ENCODE measurements around the gene CCDC186.
"Not testable (repeated sequence)": the region's sequence is repeated elsewhere in the genome, so short reads cannot be mapped to it uniquely, and the experiment has no call there.

The CCDC186 gene

GRCh38 chr10:114172776-114173602 lies 1.0 kb downstream of the CCDC186 start:
- peak; percentile 7 for DNase-seq

DNA sequence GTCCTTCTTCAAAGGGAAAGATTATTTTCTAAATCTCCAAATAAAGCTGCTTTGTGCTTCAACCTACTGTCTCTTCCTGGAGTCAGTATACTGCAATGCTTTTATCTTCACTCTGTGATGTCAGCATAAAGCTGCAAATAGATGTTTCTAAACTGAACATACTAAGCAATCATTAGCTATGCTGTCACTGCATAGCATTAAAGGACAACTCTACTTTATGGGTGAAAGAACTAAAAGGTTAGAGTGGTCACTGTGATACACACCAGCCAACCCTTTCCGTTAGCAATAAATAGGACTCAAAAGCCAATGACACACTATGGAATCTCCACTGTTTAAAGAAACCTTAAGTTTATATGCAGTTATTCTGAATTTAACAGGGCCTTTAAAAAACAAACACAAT lies 1.8 kb downstream of the CCDC186 start:
- DNase-seq, result peak; percentile 11

- no peak for DNase-seq
Observed at GRCh38 chr10:114168450-114169009, 5.5 kb downstream of the CCDC186 start.

GRCh38 chr10:114167985-114168384 lies 6.0 kb downstream of the CCDC186 start:
- DNase-seq, result no peak

GRCh38 chr10:114166494-114166893 lies 7.5 kb downstream of the CCDC186 start:
- DNase-seq, result no peak

DNA sequence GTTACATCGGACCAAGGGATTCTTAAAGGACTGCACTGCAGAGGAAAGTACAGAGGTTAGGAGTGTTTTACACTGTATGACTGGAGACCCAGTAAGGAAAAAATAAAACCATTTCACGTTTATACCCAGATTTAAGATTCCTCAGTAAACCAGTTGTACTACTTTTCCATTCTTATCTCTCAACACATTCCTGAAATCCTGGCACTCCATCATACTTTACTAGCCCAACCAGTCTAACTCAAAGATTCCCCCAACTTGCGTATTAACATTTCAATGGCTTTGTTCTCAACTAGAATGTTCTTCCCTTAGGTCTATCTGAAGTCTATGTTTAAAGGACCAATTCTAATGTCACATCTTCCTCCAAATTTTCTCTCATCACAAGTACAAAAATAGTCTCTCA lies 8.0 kb downstream of the CCDC186 start:
- DNase-seq, result no peak

- DNase-seq, result no peak
Observed at GRCh38 chr10:114163062-114163461, 10.9 kb downstream of the CCDC186 start.

- no peak for DNase-seq
Observed at GRCh38 chr10:114157912-114158311, 16.1 kb downstream of the CCDC186 start.

- DNase-seq, result no peak
Observed at GRCh38 chr10:114151892-114152291, 22.1 kb downstream of the CCDC186 start.

GRCh38 chr10:114151486-114151885 lies 22.5 kb downstream of the CCDC186 start:
- no peak for DNase-seq

GRCh38 chr10:114149476-114149875 lies 24.5 kb downstream of the CCDC186 start:
- DNase-seq, result not testable (repeated sequence)

DNA sequence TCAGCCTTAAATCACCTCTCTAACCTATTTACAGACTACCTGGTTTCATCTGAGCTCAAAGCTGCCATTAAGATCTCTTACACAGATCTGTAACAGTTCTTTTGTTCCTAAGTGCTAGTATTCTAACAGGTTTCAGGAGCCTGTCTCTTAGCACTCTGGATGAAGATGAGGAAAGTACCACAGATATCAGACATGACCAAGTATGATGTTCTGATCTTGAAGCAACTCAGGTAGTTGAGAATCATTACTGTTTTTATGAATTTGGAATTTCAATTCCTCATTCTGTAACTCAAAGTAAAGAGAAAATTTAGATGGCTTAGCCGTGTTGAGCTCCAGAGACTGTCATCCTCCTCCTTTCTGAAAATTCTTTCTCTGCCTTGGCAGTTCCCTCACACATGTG lies 30.8 kb downstream of the CCDC186 start:
- DNase-seq, result no peak

- no peak for DNase-seq
Observed at GRCh38 chr10:114142018-114142417, 32.0 kb downstream of the CCDC186 start.

DNA sequence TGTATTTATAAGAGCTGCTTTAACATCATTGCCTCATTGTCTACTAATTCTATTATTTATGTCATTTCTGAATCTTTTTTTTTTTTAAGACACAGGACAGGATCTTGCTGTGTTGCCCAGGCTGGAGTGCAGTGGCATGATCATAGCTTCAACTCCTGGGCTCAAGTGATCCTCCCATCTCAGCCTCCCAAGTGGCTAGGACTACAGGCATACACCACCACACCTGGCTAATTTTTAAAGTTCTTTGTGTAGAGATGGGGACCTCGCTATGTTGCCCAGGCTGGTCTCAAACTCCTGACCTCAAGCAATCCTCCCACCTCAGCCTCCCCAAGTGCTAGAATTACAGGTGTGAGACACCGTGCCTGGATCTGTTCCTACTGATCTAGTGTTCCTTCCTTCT lies 33.2 kb downstream of the CCDC186 start:
- DNase-seq, result not testable (repeated sequence)

DNA sequence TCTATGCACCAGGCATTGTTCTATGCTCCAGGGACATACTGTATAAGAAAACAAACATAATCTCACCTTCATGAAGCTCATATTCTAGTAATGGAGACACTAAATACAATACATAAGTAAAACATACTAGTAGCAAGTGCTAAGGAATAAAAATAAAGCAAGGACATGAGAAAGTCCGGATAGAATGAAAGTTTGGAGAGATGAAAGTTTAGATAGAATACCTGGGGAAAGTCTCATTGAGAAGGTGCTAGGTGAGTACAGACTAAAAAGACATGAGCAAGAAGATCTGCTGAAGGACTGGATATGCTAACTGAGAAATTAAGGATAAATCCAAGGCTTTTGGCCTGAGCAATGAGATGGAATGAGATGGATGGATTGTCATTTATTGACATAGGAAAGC lies 34.0 kb downstream of the CCDC186 start:
- DNase-seq, result no peak

GRCh38 chr10:114138581-114138980 lies 35.4 kb downstream of the CCDC186 start:
- DNase-seq, result no peak

- DNase-seq, result no peak
Observed at GRCh38 chr10:114135476-114135875, 38.5 kb downstream of the CCDC186 start.

DNA sequence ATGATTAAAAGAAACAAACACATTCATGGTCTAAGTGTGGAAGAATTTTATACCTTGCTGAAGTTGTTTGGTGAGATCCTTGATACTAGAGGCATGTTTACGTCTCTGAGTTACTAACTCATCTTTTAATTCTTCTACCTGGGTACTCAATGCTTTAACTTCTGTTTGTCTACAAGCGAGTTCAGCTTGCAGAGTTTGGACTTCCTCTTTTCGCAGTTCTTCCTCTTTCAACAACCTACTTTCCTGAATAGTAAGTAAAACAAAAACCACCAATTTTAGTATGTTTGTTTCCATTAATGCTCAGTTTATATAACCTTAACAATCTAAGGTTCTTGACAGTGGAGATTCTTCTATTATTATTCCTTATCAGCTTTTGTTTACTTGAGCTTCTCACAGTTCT lies 42.9 kb downstream of the CCDC186 start:
- DNase-seq, result peak; percentile 64

- no peak for DNase-seq
Observed at GRCh38 chr10:114121031-114121430, 53.0 kb downstream of the CCDC186 start.

DNA sequence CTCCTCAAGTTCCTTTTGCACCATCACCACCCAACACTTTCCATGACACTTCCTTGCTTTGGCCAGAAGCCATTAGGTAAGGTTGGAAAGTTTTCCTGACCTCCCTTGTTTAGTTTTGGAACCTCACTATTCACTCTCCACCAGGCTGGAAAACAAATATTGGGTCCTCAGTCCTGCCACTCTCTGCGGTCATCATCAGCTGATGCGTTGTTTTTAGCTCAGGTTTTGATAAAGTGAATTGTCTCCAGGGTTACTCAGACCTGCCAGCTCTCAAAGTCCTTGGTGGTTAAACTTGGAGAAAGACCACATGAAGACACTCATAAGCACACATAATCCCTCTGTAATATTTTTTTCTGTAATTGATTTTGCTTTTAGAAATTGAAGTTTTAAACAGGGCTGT lies 55.5 kb downstream of the CCDC186 start:
- DNase-seq, result no peak

DNA sequence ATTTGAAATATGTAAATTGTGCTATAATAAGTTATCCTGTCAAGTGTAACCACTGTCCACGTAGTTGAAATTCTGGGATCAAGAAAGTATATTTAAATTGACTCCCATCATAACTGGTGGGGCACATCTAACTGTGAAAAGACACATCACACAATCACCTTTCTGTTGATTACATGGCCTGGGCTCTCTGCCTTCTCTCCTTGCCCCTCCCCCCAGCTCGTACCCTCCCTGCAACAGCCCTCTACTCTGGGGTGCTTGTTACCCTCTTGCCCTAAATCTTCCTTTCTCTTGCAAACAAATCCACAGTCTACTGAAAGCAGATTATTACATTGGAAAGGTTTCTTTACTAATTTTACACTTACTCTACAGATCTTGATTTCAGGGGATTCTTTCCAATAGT lies 56.3 kb downstream of the CCDC186 start:
- no peak for DNase-seq

- DNase-seq, result no peak
Observed at GRCh38 chr10:114115661-114116445, 58.1 kb downstream of the CCDC186 start.

DNA sequence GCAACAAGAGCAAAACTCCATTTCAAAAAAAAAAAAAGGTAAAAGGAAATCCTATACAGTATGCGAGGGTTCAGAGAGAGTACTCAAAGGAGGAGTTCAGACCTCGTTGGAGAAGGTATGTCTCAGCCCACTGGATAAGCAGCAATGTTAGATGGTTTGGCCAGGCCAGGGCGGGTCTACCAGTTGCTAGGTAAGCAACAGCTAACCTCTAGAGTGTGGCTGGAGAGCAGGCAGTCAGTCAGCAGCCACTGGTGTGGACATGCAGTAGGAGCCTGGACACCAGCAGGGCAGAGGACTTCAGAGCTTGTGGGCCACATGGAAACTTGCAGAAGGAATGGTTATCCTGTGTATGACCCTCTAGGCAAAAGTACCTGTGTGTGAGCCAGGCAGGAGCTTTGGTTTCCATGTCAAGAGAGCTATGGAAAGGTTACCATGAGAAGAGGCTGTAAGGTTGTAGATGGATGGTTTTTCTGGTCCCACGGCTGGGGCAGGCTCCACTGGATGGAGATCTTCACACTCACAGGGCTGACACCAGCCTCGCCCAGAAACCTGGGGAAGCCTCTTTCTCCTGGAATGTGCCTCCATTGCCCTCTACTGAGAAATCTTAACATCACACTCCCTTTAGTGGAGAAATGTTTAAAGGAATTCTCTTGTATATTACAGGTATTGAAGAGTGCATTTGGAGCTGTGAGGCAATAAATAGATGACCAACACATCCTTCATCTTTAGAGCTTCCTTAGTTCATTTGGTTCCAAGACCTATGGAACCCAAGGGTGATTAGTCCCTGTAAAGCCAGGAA lies 63.6 kb downstream of the CCDC186 start:
- DNase-seq, result no peak
